GM19438 (cell line): ENCODE measurements around the gene SUGP2.
"Not testable (repeated sequence)": the region's sequence is repeated elsewhere in the genome, so short reads cannot be mapped to it uniquely, and the experiment has no call there.

Experiments
- ATAC-seq: cut with Tn5 transposase; IDR thresholded peaks from one replicate; pipeline ENCODE4 v1.9.1; 2021; ENCODE audit warnings: low read depth; ENCODE audit not compliant: unreplicated experiment

SUGP2 gene

DNA sequence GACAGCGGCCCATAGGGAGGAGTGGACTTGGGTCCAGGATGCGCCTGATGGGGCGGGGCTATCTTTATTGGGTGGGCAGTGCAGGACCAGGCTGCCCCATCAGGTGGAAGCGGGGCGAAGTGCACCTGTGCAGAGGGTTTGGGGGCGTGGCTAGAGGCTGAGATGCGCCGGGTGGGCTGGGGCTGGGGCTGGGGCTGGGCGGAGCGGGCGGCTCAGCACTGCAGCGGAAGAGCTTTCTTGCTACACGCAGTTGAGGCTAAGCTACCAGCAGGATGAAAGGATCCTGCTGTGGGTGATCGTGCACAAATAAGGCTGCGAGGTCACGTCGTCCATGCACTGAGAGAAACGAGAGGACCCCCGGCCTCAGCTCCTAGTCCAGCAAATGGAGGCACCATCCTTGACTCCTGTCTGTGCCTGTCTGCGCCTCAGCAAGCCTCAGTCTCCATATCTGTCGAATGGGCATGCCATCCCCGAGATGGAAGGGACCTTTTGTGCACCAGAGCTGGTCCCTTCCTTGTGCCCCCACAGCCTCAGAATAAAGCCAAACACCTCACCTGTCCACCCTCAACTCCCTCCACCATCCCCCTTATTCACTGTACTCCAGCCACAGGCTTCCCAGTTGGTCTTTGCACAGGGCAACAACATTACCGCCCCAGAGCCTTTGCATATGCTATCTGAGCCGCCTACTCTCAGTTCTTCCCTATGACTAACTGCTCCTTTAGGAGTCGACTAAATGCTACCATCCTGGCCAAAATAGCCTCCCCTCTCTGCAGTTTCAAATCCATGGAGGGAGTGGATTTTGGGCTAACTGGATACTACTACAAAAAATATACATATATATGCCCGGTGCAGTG is 71.3 kb downstream of the SUGP2 start:
- ATAC-seq = no peak

DNA sequence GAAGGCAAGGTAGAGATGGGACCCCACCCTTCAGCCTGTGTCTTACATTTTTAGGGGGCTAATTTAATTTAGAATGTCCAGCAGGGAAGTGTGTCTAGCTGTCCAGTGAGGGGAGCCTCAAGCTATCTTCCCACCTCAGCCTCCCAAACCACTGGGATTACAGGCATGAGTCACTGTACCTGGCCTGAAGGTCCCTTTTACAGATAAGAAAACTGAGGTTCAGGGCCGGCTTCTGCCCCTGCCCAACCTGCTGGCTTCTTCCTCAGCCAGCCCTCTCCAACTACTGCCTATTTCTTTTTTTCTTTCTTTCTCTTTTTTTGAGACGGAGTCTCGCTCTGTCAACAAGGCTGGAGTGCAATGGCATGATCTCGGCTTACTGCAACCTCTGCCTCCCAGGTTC is 72.9 kb downstream of the SUGP2 start:
- ATAC-seq = no peak

DNA sequence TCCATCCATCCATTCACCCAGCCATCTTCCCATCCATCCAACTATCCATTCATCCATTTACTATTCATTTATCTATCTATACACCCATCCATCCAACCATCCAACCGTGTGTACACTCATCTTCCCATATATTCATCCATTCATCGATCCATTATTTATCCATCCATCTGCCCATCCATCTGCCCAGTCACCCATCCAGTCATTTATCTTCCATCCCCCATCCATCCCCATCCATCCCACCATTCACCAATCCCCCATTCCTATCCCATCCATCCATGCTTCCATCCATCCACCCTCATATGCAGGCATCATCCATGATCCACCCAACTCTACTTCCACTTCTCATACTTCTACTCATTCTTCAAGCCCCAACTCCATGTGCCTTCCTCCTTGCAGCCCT is 78.3 kb downstream of the SUGP2 start:
- no peak for ATAC-seq

DNA sequence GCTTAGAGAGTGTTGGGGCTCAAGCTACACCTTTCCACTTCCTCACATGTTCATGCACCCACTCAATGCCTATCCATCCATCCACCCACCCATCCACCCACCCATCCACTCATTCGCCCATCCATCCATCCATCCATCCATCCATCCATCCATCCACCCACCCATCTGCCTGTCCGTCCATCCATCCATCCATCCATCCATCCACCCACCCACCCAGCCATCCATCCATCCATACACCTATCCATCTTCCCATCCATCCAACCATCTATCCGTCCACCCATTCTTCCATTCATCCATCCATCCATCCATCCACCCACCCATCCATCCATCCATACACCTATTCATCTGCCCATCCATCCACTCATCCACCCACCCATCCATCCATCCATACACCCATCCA is 79.2 kb downstream of the SUGP2 start:
- no peak for ATAC-seq

DNA sequence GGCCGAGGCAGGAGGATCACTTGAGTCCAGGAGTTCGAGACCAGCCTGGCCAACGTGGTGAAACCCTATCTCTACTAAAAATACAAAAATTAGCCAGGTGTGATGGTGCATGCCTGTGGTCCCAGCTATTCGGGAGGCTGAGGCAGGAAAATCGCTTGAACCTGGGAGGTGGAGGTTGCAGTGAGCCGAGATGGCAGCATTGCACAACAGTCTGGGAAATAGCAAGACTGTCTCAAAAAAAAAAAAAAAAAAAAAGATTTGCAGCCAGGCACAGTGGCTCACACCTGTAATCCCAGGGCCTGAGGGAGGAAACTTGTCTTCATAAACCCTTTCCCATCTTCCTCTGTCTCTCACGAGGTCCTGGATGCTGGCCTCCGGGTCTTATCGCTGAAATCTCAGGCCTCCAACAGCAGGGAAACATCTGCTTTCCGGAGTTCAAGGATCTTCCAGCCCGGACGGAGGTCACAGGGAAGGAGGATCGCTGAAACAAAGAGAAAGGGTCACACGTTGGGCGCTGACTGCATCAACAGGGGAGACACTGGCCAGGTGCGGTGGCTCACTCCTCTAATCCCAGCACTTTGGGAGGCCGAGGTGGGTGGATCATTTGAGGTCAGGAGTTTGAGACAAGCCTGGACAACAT is 80.8 kb downstream of the SUGP2 start:
- ATAC-seq = not testable (repeated sequence)

DNA sequence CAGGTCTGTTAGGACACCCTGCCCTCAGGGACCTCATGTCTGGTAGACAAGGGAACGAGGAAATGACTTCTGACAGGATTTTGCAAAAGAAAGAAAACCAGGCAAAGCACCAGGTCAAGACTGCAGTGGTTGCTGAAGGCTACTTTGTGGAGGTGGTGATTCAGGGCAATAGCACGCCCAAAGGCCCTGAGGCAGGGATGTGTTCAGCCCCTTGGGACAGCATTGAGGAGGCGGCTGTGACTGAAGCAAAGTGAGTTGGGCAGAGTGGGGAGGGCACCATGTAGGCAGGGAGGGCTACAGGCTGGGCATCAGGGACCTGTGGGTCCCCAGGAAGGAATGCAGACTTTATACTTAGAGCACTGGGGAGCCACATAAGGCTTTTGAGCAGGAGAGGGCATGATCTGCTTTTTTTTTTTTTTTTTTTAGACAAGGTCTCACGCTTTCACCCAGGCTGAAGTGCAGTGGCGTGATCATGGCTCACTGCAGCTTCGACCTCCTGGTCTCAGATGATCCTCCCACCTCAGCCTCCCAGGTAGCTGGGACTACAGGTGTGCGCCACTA is 81.5 kb downstream of the SUGP2 start:
- ATAC-seq = no peak

DNA sequence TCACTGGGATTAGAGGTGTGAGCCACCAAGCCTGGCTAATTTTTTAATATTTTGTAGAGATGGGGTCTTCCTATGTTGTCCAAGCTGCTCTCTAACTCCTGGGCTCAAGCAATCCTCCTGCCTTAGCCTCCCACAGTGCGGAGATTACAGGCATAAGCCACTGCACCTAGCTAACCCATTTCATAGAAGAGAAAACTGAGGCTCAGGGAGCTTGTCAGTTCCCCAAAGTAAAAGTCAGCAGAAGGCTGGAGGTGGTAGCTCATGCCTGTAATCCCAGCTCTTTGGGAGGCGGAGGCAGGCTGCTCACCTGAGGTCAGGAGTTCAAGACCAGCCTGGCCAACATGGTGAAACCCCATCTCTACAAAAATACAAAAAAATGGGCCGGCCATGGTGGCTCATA is 83.5 kb downstream of the SUGP2 start:
- no peak for ATAC-seq

DNA sequence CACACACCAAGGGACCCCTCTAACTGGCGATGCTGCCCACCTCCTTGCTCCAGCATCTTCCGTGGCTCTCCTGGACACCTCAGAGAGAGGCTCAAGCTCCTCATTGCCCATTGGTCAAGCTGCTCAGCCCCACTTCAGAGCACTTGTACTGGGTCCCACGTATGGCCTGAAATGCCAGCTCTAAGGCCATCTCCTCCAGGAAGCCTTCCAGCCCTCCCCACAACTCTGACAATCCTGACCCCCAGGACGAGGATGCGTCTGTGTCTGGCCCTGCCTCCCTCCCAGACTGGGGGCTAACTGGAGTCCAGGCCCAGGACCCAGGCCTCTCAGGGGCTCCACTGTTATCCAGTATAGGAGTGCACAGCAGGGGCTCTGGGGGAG is 84.4 kb downstream of the SUGP2 start:
- ATAC-seq = no peak

DNA sequence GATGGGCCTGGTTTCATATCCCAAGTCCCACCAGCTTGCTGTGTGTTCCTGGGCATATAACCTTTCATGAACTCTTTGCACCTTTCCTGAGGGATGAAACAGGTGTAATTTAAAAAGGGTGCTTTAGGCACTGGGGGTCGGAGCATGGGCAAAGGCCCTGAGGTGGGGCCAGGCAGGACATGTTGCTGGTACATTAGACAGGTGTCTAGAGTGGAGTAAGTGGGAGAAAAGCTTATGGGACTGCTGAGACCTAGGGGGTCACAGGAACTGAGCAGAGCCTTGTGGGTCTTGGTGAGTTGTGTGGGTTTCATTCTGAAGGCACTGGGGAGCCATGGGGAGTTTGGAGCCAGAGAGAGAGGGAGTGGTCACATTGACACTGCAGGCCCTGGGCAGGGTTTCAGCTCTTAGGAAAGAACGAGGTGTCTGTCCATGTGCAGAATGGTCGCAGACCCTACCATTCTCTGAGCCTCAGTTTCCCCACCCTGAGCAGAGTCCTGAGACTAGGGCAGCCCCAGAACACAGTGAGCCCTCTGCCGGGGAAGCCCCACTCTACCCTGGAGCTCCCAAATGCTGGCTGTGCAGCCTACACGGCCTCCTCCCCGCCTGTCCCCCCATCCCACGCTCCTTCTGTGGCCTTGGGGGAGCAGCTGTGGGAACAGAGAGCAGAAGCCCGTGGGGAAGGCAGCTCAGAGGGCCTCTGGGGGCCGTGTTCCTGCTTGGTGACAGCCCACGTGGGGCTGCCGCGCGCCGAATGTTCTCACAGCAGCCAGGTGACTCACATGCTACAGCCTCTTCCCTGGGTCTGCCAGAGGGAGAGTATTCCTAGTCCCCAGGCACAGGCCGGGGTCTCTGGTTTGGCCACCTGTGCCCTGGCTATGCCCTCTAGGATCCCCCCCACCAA is 85.0 kb downstream of the SUGP2 start:
- ATAC-seq = no peak

DNA sequence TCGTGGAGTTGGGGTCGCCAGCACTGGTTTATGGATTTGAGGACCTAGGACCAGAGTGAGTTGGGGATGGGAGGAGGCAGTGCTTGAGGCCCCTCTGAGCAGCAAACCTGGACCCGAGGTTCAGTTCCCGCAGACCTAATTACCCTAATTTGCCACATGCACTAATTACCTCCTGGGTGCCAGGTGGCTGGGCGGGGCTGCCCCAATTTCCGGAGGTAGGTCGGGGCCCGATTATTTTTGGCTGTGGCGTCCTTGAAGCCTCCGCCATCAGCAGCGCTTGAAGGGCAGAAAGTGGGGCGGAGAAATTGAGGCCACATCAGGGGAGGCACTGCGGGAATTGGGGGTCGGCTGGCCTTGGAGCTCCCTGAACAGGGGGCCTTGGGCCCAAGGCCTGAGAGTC is 86.4 kb downstream of the SUGP2 start:
- ATAC-seq = no peak

DNA sequence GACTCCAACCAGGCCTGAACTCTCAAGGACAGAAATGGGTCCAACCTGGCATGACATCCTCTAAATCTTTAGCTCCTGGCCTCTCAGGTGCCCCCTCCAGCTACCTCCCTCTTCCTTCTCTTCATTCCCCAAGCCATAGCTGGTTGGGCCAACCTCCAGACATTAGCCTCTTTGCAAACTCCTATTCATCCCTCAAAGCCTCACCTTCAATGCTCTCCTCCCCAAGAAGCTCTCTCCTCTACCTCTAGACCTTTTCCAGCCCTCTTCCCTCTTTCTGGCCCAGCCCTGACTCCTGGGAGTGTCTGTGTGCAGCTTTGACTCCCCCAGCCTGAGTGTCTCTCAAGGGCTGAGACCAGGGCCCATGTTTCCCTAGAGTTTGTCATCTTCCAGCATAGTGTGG is 87.0 kb downstream of the SUGP2 start:
- no peak for ATAC-seq

DNA sequence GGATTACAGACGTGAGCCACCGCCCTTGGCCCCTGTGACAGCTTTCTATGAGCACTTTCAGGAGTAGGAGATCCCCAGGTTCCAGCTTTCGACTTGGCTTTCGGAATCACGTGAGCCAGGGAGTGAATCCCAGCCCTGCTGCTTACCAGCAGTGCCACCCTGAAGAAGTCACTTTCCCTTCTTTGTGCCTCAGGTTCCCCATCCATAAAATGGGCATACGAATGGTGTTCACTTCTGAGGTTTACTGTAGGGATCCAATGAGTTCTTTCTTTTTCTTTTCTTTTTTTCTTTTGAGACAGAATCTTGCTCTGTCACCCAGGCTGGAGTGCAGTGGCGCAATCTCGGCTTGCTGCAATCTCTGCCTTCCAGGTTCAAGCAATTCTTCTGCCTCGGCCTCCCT is 88.0 kb downstream of the SUGP2 start:
- ATAC-seq = no peak

DNA sequence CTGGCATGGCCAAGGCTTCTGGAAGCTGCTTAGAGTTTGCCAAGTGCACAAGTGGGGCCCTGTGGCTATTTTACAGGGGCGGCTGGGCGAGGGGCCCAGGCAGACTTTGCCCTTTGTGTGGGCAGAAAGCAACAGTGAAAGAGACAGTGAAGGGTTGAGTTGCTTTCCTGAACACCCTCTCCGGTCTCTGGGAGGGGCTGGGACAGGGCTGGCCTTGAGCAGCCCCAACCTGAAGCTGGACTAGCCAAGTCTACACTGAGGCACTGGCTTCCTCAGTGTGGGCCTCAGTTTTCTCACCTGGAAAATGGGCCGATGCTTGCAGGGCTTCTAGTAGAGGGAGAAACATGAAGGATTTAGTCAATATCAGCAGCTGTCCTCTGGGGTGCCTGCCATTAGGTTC is 89.9 kb downstream of the SUGP2 start:
- ATAC-seq = no peak

DNA sequence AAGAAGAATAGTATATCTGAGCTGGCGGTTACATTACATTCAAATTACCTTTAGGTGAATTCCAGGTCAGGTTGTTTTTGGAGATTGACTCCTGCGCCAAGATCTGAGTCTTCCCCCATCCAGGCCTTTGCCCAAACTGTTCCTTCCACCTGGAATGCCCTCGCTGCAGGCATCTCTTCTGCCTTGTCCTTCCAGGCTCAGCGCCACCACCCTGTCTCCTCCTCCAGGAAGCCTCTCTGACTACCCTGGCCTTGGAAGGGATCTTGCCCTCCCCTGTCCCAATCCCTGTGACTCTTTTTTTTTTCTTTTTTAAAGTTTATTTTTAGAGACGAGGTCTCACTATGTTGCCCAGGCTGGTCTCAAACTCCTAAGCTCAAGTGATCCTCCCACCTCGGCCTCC is 90.6 kb downstream of the SUGP2 start:
- ATAC-seq = no peak

DNA sequence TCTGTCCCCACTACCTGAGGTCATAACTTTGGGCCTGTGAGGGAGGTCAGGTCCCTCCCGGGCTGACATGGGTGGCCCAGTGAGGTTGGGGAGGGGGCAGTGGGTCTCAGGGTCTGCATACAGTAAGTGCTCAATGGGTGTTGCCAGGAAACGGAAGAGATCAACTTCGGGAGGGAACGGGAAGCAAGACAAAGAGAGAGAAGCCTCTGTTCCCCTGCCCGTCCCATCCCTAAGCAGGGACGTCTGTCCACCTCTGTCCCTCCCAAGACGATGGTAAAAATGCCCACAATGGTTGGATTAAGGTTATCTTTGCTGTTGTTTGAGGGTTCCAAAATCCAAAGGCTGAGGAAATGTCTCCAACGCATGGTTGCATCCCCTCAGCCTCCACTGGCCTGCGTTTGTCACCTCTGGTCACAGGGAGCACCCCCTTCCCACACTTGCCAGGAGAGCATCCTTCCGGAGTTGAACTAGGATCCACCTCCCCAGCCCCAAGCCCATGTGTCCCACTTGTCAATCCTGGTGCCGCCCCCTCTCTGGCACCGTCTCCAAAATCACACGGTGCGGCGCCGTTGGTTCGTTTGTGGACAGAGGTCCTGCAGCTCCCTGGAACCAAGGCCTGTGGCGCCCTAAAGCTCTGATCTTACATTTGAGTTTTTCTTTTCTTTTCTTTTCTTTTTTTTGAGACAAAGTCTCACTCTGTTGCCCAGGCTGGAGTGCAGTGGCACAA is 91.5 kb downstream of the SUGP2 start:
- ATAC-seq = no peak
